ENCODE measurements around the gene ABL2. TPM values are rescaled to one million over a fixed set of nuclear protein-coding genes. Genes with fewer than 3 reads are reported as not detected.

ABL2 gene
- total RNA-seq, 3 donors from 2014 or later (not counting 1 experiment from before 2014, with no cell fraction given): 11.1 to 16.3 (median 12.9) TPM

GRCh38 chr1:179146476-179146875 is 83.0 kb downstream of the ABL2 start:
- intact Hi-C loops (cut with micrococcal nuclease): no loop called here

GRCh38 chr1:179145521-179145920 is 84.0 kb downstream of the ABL2 start:
- TF ChIP-seq, protein P1, sequence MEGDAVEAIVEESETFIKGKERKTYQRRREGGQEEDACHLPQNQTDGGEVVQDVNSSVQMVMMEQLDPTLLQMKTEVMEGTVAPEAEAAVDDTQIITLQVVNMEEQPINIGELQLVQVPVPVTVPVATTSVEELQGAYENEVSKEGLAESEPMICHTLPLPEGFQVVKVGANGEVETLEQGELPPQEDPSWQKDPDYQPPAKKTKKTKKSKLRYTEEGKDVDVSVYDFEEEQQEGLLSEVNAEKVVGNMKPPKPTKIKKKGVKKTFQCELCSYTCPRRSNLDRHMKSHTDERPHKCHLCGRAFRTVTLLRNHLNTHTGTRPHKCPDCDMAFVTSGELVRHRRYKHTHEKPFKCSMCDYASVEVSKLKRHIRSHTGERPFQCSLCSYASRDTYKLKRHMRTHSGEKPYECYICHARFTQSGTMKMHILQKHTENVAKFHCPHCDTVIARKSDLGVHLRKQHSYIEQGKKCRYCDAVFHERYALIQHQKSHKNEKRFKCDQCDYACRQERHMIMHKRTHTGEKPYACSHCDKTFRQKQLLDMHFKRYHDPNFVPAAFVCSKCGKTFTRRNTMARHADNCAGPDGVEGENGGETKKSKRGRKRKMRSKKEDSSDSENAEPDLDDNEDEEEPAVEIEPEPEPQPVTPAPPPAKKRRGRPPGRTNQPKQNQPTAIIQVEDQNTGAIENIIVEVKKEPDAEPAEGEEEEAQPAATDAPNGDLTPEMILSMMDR (IDR thresholded peaks at IDR 0.05): no peak
- Mint-ChIP-seq H3K27me3 (ENCODE audit: low read depth in 2 of 2) (no peaks in the 10 kb centered on the region), H3K4me3 (no peak overlapping the region), H3K36me3 (no peaks in the 10 kb centered on the region), H3K9me3 (no peaks in the 10 kb centered on the region), H3K4me1 (peaks cover 12 to 19% of the 10 kb centered on the region in 2 donors), H3K27ac (no peak overlapping the region)
- H3K36me3 ChIP-seq (ENCODE audit: control insufficient read depth, insufficient read depth, low read length): no peaks in the 10 kb centered on the region
- no peak overlapping the region for H3K27ac ChIP-seq (ENCODE audit: low read length)
- DNase-seq: peak in 1 of 2 donors; percentile 30
- WGBS (ENCODE audit: insufficient coverage): 91% methylated on average over 3 of the region's 3 CpGs
- no peaks in the 10 kb centered on the region for H3K4me1 ChIP-seq (ENCODE audit: control insufficient read depth, insufficient read depth, low read length)
- intact Hi-C loops (cut with micrococcal nuclease): no loop called here
- no peaks in the 10 kb centered on the region for H3K9me3 ChIP-seq (ENCODE audit: control insufficient read depth, insufficient read depth, low read length)
- H3K27me3 ChIP-seq (ENCODE audit: control insufficient read depth, insufficient read depth, low read length): no peaks in the 10 kb centered on the region
- no peak overlapping the region for H3K4me3 ChIP-seq (ENCODE audit: low read length)
- no peak for ATAC-seq

More at GRCh38 chr1:179146476-179146875, 83.0 kb downstream of the ABL2 start:
- no peak for DNase-seq
- Mint-ChIP-seq H3K4me1 (peaks cover 10 to 20% of the 10 kb centered on the region in 2 donors), H3K9me3 (no peaks in the 10 kb centered on the region), H3K27me3 (ENCODE audit: low read depth in 2 of 2) (no peaks in the 10 kb centered on the region), H3K4me3 (no peak overlapping the region), H3K27ac (peak overlapping the region in 1 of 2 donors; percentile 17), H3K36me3 (no peaks in the 10 kb centered on the region)
- no peaks in the 10 kb centered on the region for H3K27me3 ChIP-seq (ENCODE audit: control insufficient read depth, insufficient read depth, low read length)
- H3K36me3 ChIP-seq (ENCODE audit: control insufficient read depth, insufficient read depth, low read length): no peaks in the 10 kb centered on the region
- no peak for ATAC-seq
- H3K4me1 ChIP-seq (ENCODE audit: control insufficient read depth, insufficient read depth, low read length): no peaks in the 10 kb centered on the region
- no peak overlapping the region for H3K4me3 ChIP-seq (ENCODE audit: low read length)
- no peaks in the 10 kb centered on the region for H3K9me3 ChIP-seq (ENCODE audit: control insufficient read depth, insufficient read depth, low read length)
- H3K27ac ChIP-seq (ENCODE audit: low read length): no peak overlapping the region
- TF ChIP-seq, protein P1 (IDR thresholded peaks at IDR 0.05): no peak
- 98% methylated on average over 4 of the region's 5 CpGs for WGBS (ENCODE audit: insufficient coverage)

GRCh38 chr1:179144626-179145025 is 84.9 kb downstream of the ABL2 start:
- Histone ChIP-seq H3K9me3 (ENCODE audit: control insufficient read depth, insufficient read depth, low read length) (no peaks in the 10 kb centered on the region), H3K4me1 (ENCODE audit: control insufficient read depth, insufficient read depth, low read length) (no peaks in the 10 kb centered on the region), H3K36me3 (ENCODE audit: control insufficient read depth, insufficient read depth, low read length) (no peaks in the 10 kb centered on the region), H3K27ac (ENCODE audit: low read length) (no peak overlapping the region), H3K27me3 (ENCODE audit: control insufficient read depth, insufficient read depth, low read length) (no peaks in the 10 kb centered on the region), H3K4me3 (ENCODE audit: low read length) (no peak overlapping the region)
- no peak overlapping the region for H3K4me3 Mint-ChIP-seq
- no peak overlapping the region for H3K27ac Mint-ChIP-seq
- no peaks in the 10 kb centered on the region for H3K36me3 Mint-ChIP-seq
- WGBS (ENCODE audit: insufficient coverage): no CpG with 5 or more reads among the region's 1 CpG
- intact Hi-C loops (cut with micrococcal nuclease): no loop called here
- peaks cover 18 to 19% of the 10 kb centered on the region in 2 donors for H3K4me1 Mint-ChIP-seq
- H3K9me3 Mint-ChIP-seq: no peaks in the 10 kb centered on the region
- ATAC-seq (no peak), DNase-seq (no peak)
- TF ChIP-seq, protein P1 (IDR thresholded peaks at IDR 0.05): no peak
- no peaks in the 10 kb centered on the region for H3K27me3 Mint-ChIP-seq (ENCODE audit: low read depth in 2 of 2)

GRCh38 chr1:179143322-179143721 is 86.2 kb downstream of the ABL2 start:
- TF ChIP-seq, protein P1 (IDR thresholded peaks at IDR 0.05): no peak
- intact Hi-C loops (cut with micrococcal nuclease): no loop called here
- H3K36me3 Mint-ChIP-seq: no peaks in the 10 kb centered on the region
- H3K4me1 Mint-ChIP-seq: peaks cover 18 to 24% of the 10 kb centered on the region in 2 donors
- H3K27ac Mint-ChIP-seq: peak overlapping the region in 1 of 2 donors; percentile 66
- H3K27me3 Mint-ChIP-seq (ENCODE audit: low read depth in 2 of 2): no peaks in the 10 kb centered on the region
- no peak overlapping the region for H3K4me3 Mint-ChIP-seq
- H3K9me3 Mint-ChIP-seq: no peaks in the 10 kb centered on the region
- ATAC-seq (peak in 1 of 3 donors; percentile 38), DNase-seq (peak in 1 of 2 donors; percentile 27)
- Histone ChIP-seq H3K4me1 (ENCODE audit: control insufficient read depth, insufficient read depth, low read length) (no peaks in the 10 kb centered on the region), H3K27ac (ENCODE audit: low read length) (no peak overlapping the region), H3K4me3 (ENCODE audit: low read length) (no peak overlapping the region), H3K9me3 (ENCODE audit: control insufficient read depth, insufficient read depth, low read length) (no peaks in the 10 kb centered on the region), H3K36me3 (ENCODE audit: control insufficient read depth, insufficient read depth, low read length) (no peaks in the 10 kb centered on the region), H3K27me3 (ENCODE audit: control insufficient read depth, insufficient read depth, low read length) (no peaks in the 10 kb centered on the region)
- WGBS (ENCODE audit: insufficient coverage): 35% methylated on average over 3 of the region's 3 CpGs

Data from natural killer cell (primary cell).